HepG2 (cell line): ENCODE data around the gene EGFL8. TPM values are rescaled to one million over a fixed set of nuclear protein-coding genes. Genes with fewer than 3 reads are reported as not detected.

ENCODE experiments used
- EEA1 ChIP-seq: sonication (generic); formaldehyde crosslinking; IDR thresholded peaks from 2 replicates; pipeline ENCODE4 v1.5.1; 2020; ENCODE audit warnings: mild to moderate bottlenecking, missing genetic modification reagents, borderline replicate concordance
- ETV5 ChIP-seq: IDR thresholded peaks from 2 replicates; pipeline ENCODE4 v1.6.1; 2018; ENCODE audit warnings: missing biosample characterization, missing genetic modification reagents, inconsistent platforms, borderline replicate concordance
- FOSL1 ChIP-seq: sonication (generic); formaldehyde crosslinking; IDR thresholded peaks from 2 replicates; pipeline ENCODE4 v1.9.0; 2021; ENCODE audit warnings: missing genetic modification reagents, borderline replicate concordance
- KLF13 ChIP-seq: sonication (generic); formaldehyde crosslinking; IDR thresholded peaks from 2 replicates; pipeline ENCODE4 v1.4.0; 2020; ENCODE audit warnings: mild to moderate bottlenecking, missing genetic modification reagents
- NFYC ChIP-seq: IDR thresholded peaks from 2 replicates; pipeline ENCODE4 v1.6.1; 2016; ENCODE audit warnings: missing genetic modification reagents, missing compliant biosample characterization
- SAP130 ChIP-seq: IDR thresholded peaks from 2 replicates; pipeline ENCODE4 v1.6.1; 2016; ENCODE audit warnings: low read depth
- SRF ChIP-seq: IDR thresholded peaks from 2 replicates; pipeline ENCODE4 v1.6.1; 2011; ENCODE audit warnings: mild to moderate bottlenecking, low read depth, low read length, moderate library complexity
- U2AF2 ChIP-seq: fragments of 200-400 bp; formaldehyde crosslinking; IDR thresholded peaks from 2 replicates; pipeline ENCODE4 v1.6.1; 2017; ENCODE audit warnings: low read depth, mild to moderate bottlenecking, low read length
- polyA plus RNA-seq, 8 experiments: library from polyadenylated mRNA; depleted of rRNA in 3 of 8; stranded (reverse) in 7 of 8; unstranded in 1 of 8; fragments of >200 nt; fragmentation: Illumina TruSeq in 4 of 8; extraction: Trizol in 4 of 8; gene quantifications; 2 replicates each; pipeline versions ENCODE4 v1.2.1 to v1.2.3, GENCODE V29; 2011 to 2016; ENCODE audit warnings: low read depth in 4 of 8, missing spikeins in 1 of 8, mixed read lengths in 1 of 8; ENCODE audit not compliant: insufficient read depth in 1 of 8
- total RNA-seq, 5 experiments: library from RNA; depleted of rRNA; stranded (reverse); fragments of >200 nt; fragmentation: Illumina TruSeq; extraction: Trizol; gene quantifications; 2 replicates each; pipeline ENCODE4 v1.2.3, GENCODE V29; 2016; ENCODE audit warnings: low read depth in 1 of 5
- TF ChIP-seq, protein P1 (sequence below): sonication (generic); formaldehyde crosslinking; IDR thresholded peaks from 2 replicates; pipeline ENCODE4 v1.4.0; 2020; ENCODE audit warnings: missing genetic modification reagents
- TF ChIP-seq, protein P2 (sequence below), 2 experiments: fragments of 450-650 bp in 1 of 2; sonication (generic) in 1 of 2; formaldehyde crosslinking in 1 of 2; IDR thresholded peaks; 2 replicates each; pipeline versions ENCODE4 v1.6.1 to v1.8.0; 2016 to 2022; ENCODE audit warnings: antibody characterized with exemption in 1 of 2, mild to moderate bottlenecking in 1 of 2, missing genetic modification reagents in 1 of 2
- TF ChIP-seq, protein P3 (sequence below): sonication (generic); formaldehyde crosslinking; IDR thresholded peaks from 2 replicates; pipeline ENCODE4 v1.5.1; 2020; ENCODE audit warnings: missing genetic modification reagents, mild to moderate bottlenecking, borderline replicate concordance
- TF ChIP-seq, protein P4 (sequence below): sonication (generic); formaldehyde crosslinking; IDR thresholded peaks from 2 replicates; pipeline ENCODE4 v1.4.0; 2020; ENCODE audit warnings: missing genetic modification reagents

EGFL8 gene
- total and polyA plus RNA-seq, 2 of the 13 experiments (the other 11 are each of a cell fraction or from before 2014, with no cell fraction given): 10.0 to 11.5 TPM

DNA sequence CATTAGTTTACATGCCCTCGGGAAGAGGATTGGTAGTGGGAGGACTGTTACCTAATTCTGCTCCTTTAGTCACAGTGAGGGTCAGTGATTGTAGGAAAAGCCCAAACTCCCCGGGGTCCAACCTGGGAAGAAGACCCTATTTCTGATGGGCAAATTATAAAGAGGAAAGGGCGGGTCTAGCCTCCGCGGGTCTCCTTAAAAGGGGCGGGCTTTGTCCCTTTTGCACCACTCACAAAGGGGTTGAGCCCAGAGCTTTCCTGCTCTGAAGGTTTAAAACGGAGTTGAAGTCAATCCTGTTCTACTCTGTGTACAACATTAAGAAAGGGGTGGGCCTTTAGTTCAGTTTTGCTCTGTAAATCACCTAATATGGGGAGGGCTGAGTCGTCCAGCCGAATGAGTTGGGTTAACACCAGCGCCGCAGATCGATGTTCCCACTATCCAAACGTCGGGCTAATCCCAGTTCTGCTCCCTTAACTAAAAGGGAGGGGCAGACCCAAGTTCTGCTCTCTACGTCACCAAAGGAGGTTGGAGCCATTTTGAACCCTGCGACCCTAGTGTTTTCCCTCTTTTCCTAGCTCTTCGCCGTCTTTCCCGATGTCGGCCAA lies 12.9 kb downstream of the EGFL8 start (continued):
- TF ChIP-seq U2AF2: no peak
- no peak for TF ChIP-seq FOSL1 (CRISPR knock-in tag)
- TF ChIP-seq EEA1 (CRISPR knock-in tag): peak; percentile 55; the same call in 1 of the 2 replicates
- no peak for TF ChIP-seq SRF
- TF ChIP-seq, protein P1, sequence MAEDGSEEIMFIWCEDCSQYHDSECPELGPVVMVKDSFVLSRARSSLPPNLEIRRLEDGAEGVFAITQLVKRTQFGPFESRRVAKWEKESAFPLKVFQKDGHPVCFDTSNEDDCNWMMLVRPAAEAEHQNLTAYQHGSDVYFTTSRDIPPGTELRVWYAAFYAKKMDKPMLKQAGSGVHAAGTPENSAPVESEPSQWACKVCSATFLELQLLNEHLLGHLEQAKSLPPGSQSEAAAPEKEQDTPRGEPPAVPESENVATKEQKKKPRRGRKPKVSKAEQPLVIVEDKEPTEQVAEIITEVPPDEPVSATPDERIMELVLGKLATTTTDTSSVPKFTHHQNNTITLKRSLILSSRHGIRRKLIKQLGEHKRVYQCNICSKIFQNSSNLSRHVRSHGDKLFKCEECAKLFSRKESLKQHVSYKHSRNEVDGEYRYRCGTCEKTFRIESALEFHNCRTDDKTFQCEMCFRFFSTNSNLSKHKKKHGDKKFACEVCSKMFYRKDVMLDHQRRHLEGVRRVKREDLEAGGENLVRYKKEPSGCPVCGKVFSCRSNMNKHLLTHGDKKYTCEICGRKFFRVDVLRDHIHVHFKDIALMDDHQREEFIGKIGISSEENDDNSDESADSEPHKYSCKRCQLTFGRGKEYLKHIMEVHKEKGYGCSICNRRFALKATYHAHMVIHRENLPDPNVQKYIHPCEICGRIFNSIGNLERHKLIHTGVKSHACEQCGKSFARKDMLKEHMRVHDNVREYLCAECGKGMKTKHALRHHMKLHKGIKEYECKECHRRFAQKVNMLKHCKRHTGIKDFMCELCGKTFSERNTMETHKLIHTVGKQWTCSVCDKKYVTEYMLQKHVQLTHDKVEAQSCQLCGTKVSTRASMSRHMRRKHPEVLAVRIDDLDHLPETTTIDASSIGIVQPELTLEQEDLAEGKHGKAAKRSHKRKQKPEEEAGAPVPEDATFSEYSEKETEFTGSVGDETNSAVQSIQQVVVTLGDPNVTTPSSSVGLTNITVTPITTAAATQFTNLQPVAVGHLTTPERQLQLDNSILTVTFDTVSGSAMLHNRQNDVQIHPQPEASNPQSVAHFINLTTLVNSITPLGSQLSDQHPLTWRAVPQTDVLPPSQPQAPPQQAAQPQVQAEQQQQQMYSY (CRISPR knock-in tag): no peak
- 0 out of 2 replicates have a peak, but pooled peaks have one; percentile 6 for TF ChIP-seq SAP130 (CRISPR knock-in tag)
- TF ChIP-seq, protein P2, sequence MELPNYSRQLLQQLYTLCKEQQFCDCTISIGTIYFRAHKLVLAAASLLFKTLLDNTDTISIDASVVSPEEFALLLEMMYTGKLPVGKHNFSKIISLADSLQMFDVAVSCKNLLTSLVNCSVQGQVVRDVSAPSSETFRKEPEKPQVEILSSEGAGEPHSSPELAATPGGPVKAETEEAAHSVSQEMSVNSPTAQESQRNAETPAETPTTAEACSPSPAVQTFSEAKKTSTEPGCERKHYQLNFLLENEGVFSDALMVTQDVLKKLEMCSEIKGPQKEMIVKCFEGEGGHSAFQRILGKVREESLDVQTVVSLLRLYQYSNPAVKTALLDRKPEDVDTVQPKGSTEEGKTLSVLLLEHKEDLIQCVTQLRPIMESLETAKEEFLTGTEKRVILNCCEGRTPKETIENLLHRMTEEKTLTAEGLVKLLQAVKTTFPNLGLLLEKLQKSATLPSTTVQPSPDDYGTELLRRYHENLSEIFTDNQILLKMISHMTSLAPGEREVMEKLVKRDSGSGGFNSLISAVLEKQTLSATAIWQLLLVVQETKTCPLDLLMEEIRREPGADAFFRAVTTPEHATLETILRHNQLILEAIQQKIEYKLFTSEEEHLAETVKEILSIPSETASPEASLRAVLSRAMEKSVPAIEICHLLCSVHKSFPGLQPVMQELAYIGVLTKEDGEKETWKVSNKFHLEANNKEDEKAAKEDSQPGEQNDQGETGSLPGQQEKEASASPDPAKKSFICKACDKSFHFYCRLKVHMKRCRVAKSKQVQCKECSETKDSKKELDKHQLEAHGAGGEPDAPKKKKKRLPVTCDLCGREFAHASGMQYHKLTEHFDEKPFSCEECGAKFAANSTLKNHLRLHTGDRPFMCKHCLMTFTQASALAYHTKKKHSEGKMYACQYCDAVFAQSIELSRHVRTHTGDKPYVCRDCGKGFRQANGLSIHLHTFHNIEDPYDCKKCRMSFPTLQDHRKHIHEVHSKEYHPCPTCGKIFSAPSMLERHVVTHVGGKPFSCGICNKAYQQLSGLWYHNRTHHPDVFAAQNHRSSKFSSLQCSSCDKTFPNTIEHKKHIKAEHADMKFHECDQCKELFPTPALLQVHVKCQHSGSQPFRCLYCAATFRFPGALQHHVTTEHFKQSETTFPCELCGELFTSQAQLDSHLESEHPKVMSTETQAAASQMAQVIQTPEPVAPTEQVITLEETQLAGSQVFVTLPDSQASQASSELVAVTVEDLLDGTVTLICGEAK (IDR thresholded peaks at IDR 0.05): no peak
- TF ChIP-seq, protein P2 (CRISPR knock-in tag; IDR thresholded peaks at IDR 0.05): no peak; the same call in 1 of the 2 replicates
- no peak for TF ChIP-seq NFYC
- TF ChIP-seq, protein P3, sequence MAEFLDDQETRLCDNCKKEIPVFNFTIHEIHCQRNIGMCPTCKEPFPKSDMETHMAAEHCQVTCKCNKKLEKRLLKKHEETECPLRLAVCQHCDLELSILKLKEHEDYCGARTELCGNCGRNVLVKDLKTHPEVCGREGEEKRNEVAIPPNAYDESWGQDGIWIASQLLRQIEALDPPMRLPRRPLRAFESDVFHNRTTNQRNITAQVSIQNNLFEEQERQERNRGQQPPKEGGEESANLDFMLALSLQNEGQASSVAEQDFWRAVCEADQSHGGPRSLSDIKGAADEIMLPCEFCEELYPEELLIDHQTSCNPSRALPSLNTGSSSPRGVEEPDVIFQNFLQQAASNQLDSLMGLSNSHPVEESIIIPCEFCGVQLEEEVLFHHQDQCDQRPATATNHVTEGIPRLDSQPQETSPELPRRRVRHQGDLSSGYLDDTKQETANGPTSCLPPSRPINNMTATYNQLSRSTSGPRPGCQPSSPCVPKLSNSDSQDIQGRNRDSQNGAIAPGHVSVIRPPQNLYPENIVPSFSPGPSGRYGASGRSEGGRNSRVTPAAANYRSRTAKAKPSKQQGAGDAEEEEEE (CRISPR knock-in tag): 0 out of 2 replicates have a peak, but pooled peaks have one; percentile 21
- no peak for TF ChIP-seq ETV5 (CRISPR knock-in tag)
- TF ChIP-seq, protein P4, sequence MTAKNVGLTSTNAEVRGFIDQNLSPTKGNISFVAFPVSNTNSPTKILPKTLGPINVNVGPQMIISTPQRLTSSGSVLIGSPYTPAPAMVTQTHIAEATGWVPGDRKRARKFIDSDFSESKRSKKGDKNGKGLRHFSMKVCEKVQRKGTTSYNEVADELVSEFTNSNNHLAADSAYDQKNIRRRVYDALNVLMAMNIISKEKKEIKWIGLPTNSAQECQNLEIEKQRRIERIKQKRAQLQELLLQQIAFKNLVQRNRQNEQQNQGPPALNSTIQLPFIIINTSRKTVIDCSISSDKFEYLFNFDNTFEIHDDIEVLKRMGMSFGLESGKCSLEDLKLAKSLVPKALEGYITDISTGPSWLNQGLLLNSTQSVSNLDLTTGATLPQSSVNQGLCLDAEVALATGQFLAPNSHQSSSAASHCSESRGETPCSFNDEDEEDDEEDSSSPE (CRISPR knock-in tag): peak; percentile 79
- TF ChIP-seq KLF13 (CRISPR knock-in tag): no peak
